A673 (cell line): ENCODE results near the gene PZP. TPM values are rescaled to one million over a fixed set of nuclear protein-coding genes. Genes with fewer than 3 reads are reported as not detected.
A peak's percentile ranks its signal among the peaks of the same experiment; 100 is the strongest.

Experiments used
- Bru-seq: library from RNA; stranded (reverse); fragments of 400-500 nt; gene quantifications from one replicate; lab custom pipeline; 2021; lab: Mats Ljungman, UMichigan
- BruChase-seq, 2 experiments: library from RNA; stranded (reverse); fragments of 400-500 nt; gene quantifications; one replicate each; lab custom pipeline; 2021; lab: Mats Ljungman, UMichigan
- BruUV-seq: library from RNA; stranded (reverse); fragments of 400-500 nt; replicated peaks from 2 replicates; lab custom pipeline; 2021; lab: Mats Ljungman, UMichigan
- CTCF ChIA-PET: fragments of 300-600 bp; sonication (Branson Sonifier 250); formaldehyde crosslinking; loops from one replicate; lab custom pipeline; 2022; ENCODE audit warnings: antibody characterized with exemption; lab: Charles Lee
- POLR2A ChIA-PET: fragments of 300-600 bp; sonication (Branson Sonifier 250); formaldehyde crosslinking; loops from one replicate; lab custom pipeline; 2022; ENCODE audit warnings: antibody characterized with exemption; ENCODE audit not compliant: low non-redundant PET; lab: Charles Lee
- DNase-seq: peaks from one replicate; pipeline ENCODE4 v3.0.0-alpha.2; 2015; ENCODE audit warnings: low spot score
- H3K27ac ChIP-seq: fragments of 200-600 bp; sonication (generic); 2 replicates; pipeline ENCODE4 v1.5.1; 2016; ENCODE audit warnings: mixed run types, low read depth, mild to moderate bottlenecking, mixed read lengths, antibody characterized with exemption, low read length; ENCODE audit not compliant: poor library complexity, severe bottlenecking
- H3K27me3 ChIP-seq: fragments of 200-600 bp; sonication (generic); replicated peaks from 2 replicates; pipeline ENCODE4 v1.6.1; 2017; ENCODE audit warnings: mixed run types, low read depth, mild to moderate bottlenecking, mixed read lengths, antibody characterized with exemption, low read length; ENCODE audit not compliant: insufficient read depth, poor library complexity
- H3K36me3 ChIP-seq: fragments of 200-600 bp; sonication (generic); 2 replicates; pipeline ENCODE4 v1.6.1; 2016; ENCODE audit warnings: mixed run types, mild to moderate bottlenecking, mixed read lengths, antibody characterized with exemption, low read length; ENCODE audit not compliant: insufficient read depth, poor library complexity, severe bottlenecking
- H3K4me1 ChIP-seq: fragments of 200-600 bp; sonication (generic); 2 replicates; pipeline ENCODE4 v1.6.1; 2017; ENCODE audit warnings: mixed run types, mild to moderate bottlenecking, mixed read lengths, antibody characterized with exemption, low read length; ENCODE audit not compliant: insufficient read depth, poor library complexity, severe bottlenecking
- H3K4me3 ChIP-seq: fragments of 200-600 bp; sonication (generic); 2 replicates; pipeline ENCODE4 v1.5.1; 2016; ENCODE audit warnings: low read depth, mixed run types, mild to moderate bottlenecking, mixed read lengths, low read length; ENCODE audit not compliant: poor library complexity, severe bottlenecking
- H3K9me3 ChIP-seq: fragments of 200-600 bp; sonication (generic); 2 replicates; pipeline ENCODE4 v1.6.1; 2016; ENCODE audit warnings: mixed run types, low read depth, mild to moderate bottlenecking, mixed read lengths, antibody characterized with exemption, low read length; ENCODE audit not compliant: poor library complexity, severe bottlenecking
- CTCF ChIP-seq: fragments of 300-800, 200-600 bp; sonication (generic); conservative IDR thresholded peaks from 2 replicates; pipeline ENCODE4 v1.5.1; 2017; ENCODE audit warnings: low read depth, mild to moderate bottlenecking, antibody characterized with exemption, low read length, moderate library complexity, mixed read lengths
- EZH2 ChIP-seq: fragments of 200-600 bp; sonication (generic); IDR thresholded peaks from 2 replicates; pipeline ENCODE4 v1.6.1; 2017; ENCODE audit warnings: borderline replicate concordance, low read depth, mild to moderate bottlenecking, mixed read lengths, antibody characterized with exemption, low read length; ENCODE audit not compliant: poor library complexity, severe bottlenecking
- intact Hi-C: fragments of 100-400 bp; cut with micrococcal nuclease; formaldehyde crosslinking; loops from one replicate; pipeline ENCODE4 v1.10.0; 2022; ENCODE audit not compliant: unreplicated experiment
- long read RNA-seq: library from polyadenylated mRNA; stranded (forward); transcript quantifications from one replicate; pipeline ENCODE4 v2.0.0, GENCODE V29; 2022
- total RNA-seq: library from RNA; stranded (reverse); gene quantifications from 2 replicates; pipeline ENCODE4 v1.2.3, GENCODE V29; 2021

Gene PZP
- total RNA-seq (not detected in 2 replicates), Bru-seq, nascent RNA (not detected), BruChase-seq, experiment 1, labeled RNA remaining after a 2-hour chase (percentile 3 among the genes with signal in this experiment), BruChase-seq, experiment 2, labeled RNA remaining after a 6-hour chase (not detected)
- long read RNA-seq = 0 reads

- ChIA-PET CTCF (no interaction called here), POLR2A (no interaction called here)
- Histone ChIP-seq H3K4me1 (no peaks in the 10 kb centered on the region), H3K27ac (no peak within 1 kb of the TSS), H3K36me3 (no peaks in the 10 kb centered on the region), H3K4me3 (no peak within 1 kb of the TSS), H3K27me3 (peaks cover 6% of the 10 kb centered on the region), H3K9me3 (no peaks in the 10 kb centered on the region)
- BruUV-seq = no TSS peak
- TF ChIP-seq EZH2 (no peak), CTCF (no peak)
- DNase-seq = no peak
- intact Hi-C loops = no loop called here
Observed at GRCh38 chr12:9208229-9208628, at the start of gene PZP. TSS of gene PZP (minus strand) at chr12:9208395. CDS start at chr12:9208341, 54 bp downstream.

- DNase-seq = no peak
- intact Hi-C loops = no loop called here
- BruUV-seq = no TSS peak
- H3K27ac ChIP-seq = no peak overlapping the region
- no peak overlapping the region for H3K4me3 ChIP-seq
- TF ChIP-seq EZH2 = no peak
- TF ChIP-seq CTCF = no peak
- H3K9me3 ChIP-seq = no peaks in the 10 kb centered on the region
- POLR2A ChIA-PET = no interaction called here
- H3K4me1 ChIP-seq = no peaks in the 10 kb centered on the region
- CTCF ChIA-PET = no interaction called here
- no peaks in the 10 kb centered on the region for H3K36me3 ChIP-seq
- peaks cover 16% of the 10 kb centered on the region for H3K27me3 ChIP-seq
Observed at GRCh38 chr12:9256758-9257405, 48.7 kb upstream of the PZP start.

DNA sequence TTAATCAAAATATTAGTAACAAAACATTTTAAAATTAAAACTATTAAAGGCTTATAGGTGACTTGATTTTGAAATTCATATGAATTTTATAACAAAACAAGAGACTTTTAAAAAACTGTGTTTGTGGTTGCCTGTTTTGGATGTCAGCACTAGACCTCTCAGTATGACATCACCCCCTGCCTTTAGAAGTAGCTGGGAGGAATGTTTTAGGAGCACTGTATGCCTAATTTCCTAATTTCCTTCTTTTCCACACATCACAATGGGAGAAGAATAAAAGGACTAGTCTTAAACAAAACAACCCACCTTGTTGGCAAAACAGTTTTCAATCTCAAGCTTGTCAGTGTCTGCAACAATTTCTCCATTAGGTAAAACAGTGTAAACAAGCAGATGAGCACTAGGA, 48.1 kb upstream of the PZP start:
- H3K9me3 ChIP-seq = no peaks in the 10 kb centered on the region
- POLR2A ChIA-PET = no interaction called here
- peaks cover 20% of the 10 kb centered on the region for H3K27me3 ChIP-seq
- no peak for TF ChIP-seq EZH2
- TF ChIP-seq CTCF = no peak
- intact Hi-C loops = no loop called here
- no peaks in the 10 kb centered on the region for H3K4me1 ChIP-seq
- H3K27ac ChIP-seq = no peak overlapping the region
- CTCF ChIA-PET = no interaction called here
- H3K4me3 ChIP-seq = no peak overlapping the region
- DNase-seq = peak; percentile 2
- BruUV-seq = no TSS peak
- no peaks in the 10 kb centered on the region for H3K36me3 ChIP-seq
